ENCODE results near the gene NRP2.
A peak's percentile ranks its signal among the peaks of the same experiment; 100 is the strongest.

The NRP2 gene

GRCh38 chr2:205803500-205803899, 121.2 kb downstream of the NRP2 start:
- no peak for DNase-seq
- in situ Hi-C loops (cut with HindIII; ENCODE audit: low pct_ligation_motif_present, low pct_unique_long_range_greater_than_20kb, low sequenced_read_pairs): no loop called here

GRCh38 chr2:205805136-205805535, 122.8 kb downstream of the NRP2 start:
- in situ Hi-C loops (cut with HindIII; ENCODE audit: low pct_ligation_motif_present, low pct_unique_long_range_greater_than_20kb, low sequenced_read_pairs): no loop called here
- no peak for DNase-seq

GRCh38 chr2:205806143-205806905, 124.0 kb downstream of the NRP2 start:
- in situ Hi-C loops (cut with HindIII; ENCODE audit: low pct_ligation_motif_present, low pct_unique_long_range_greater_than_20kb, low sequenced_read_pairs): no loop called here
- DNase-seq: peak; percentile 82

GRCh38 chr2:205807229-205807628, 124.9 kb downstream of the NRP2 start:
- no peak for DNase-seq
- in situ Hi-C loops (cut with HindIII; ENCODE audit: low pct_ligation_motif_present, low pct_unique_long_range_greater_than_20kb, low sequenced_read_pairs): no loop called here

GRCh38 chr2:205807758-205808157, 125.5 kb downstream of the NRP2 start:
- in situ Hi-C loops (cut with HindIII; ENCODE audit: low pct_ligation_motif_present, low pct_unique_long_range_greater_than_20kb, low sequenced_read_pairs): no loop called here

GRCh38 chr2:205808486-205809121, 126.3 kb downstream of the NRP2 start:
- in situ Hi-C loops (cut with HindIII; ENCODE audit: low pct_ligation_motif_present, low pct_unique_long_range_greater_than_20kb, low sequenced_read_pairs): no loop called here
- no peak for DNase-seq

More at GRCh38 chr2:205807758-205808157, 125.5 kb downstream of the NRP2 start:
- DNase-seq: no peak

GRCh38 chr2:205811387-205811786, 129.1 kb downstream of the NRP2 start:
- DNase-seq: no peak

GRCh38 chr2:205814039-205814364, 131.7 kb downstream of the NRP2 start:
- in situ Hi-C loops (cut with HindIII; ENCODE audit: low pct_ligation_motif_present, low pct_unique_long_range_greater_than_20kb, low sequenced_read_pairs): no loop called here
- DNase-seq: no peak

More at GRCh38 chr2:205811387-205811786, 129.1 kb downstream of the NRP2 start:
- in situ Hi-C loops (cut with HindIII; ENCODE audit: low pct_ligation_motif_present, low pct_unique_long_range_greater_than_20kb, low sequenced_read_pairs): no loop called here

- in situ Hi-C loops (cut with HindIII; ENCODE audit: low pct_ligation_motif_present, low pct_unique_long_range_greater_than_20kb, low sequenced_read_pairs): no loop called here
- no peak for DNase-seq
Measured at GRCh38 chr2:205815673-205816072, 133.4 kb downstream of the NRP2 start.

GRCh38 chr2:205816268-205816667, 134.0 kb downstream of the NRP2 start:
- no peak for DNase-seq
- in situ Hi-C loops (cut with HindIII; ENCODE audit: low pct_ligation_motif_present, low pct_unique_long_range_greater_than_20kb, low sequenced_read_pairs): no loop called here

GRCh38 chr2:205822579-205822978, 140.3 kb downstream of the NRP2 start:
- in situ Hi-C loops (cut with HindIII; ENCODE audit: low pct_ligation_motif_present, low pct_unique_long_range_greater_than_20kb, low sequenced_read_pairs): no loop called here
- no peak for DNase-seq

- in situ Hi-C loops (cut with HindIII; ENCODE audit: low pct_ligation_motif_present, low pct_unique_long_range_greater_than_20kb, low sequenced_read_pairs): no loop called here
- no peak for DNase-seq
Measured at GRCh38 chr2:205827809-205828365, 145.6 kb downstream of the NRP2 start.

- in situ Hi-C loops (cut with HindIII; ENCODE audit: low pct_ligation_motif_present, low pct_unique_long_range_greater_than_20kb, low sequenced_read_pairs): no loop called here
- no peak for DNase-seq
Measured at GRCh38 chr2:205833864-205834263, 151.6 kb downstream of the NRP2 start.

- DNase-seq: no peak
- in situ Hi-C loops (cut with HindIII; ENCODE audit: low pct_ligation_motif_present, low pct_unique_long_range_greater_than_20kb, low sequenced_read_pairs): no loop called here
Measured at GRCh38 chr2:205834796-205835195, 152.5 kb downstream of the NRP2 start.

- DNase-seq: no peak
- in situ Hi-C loops (cut with HindIII; ENCODE audit: low pct_ligation_motif_present, low pct_unique_long_range_greater_than_20kb, low sequenced_read_pairs): no loop called here
Measured at GRCh38 chr2:205835251-205835791, 153.0 kb downstream of the NRP2 start.

GRCh38 chr2:205835923-205836322, 153.6 kb downstream of the NRP2 start:
- no peak for DNase-seq
- in situ Hi-C loops (cut with HindIII; ENCODE audit: low pct_ligation_motif_present, low pct_unique_long_range_greater_than_20kb, low sequenced_read_pairs): no loop called here

GRCh38 chr2:205836477-205837221, 154.3 kb downstream of the NRP2 start:
- in situ Hi-C loops (cut with HindIII; ENCODE audit: low pct_ligation_motif_present, low pct_unique_long_range_greater_than_20kb, low sequenced_read_pairs): no loop called here
- no peak for DNase-seq

- in situ Hi-C loops (cut with HindIII; ENCODE audit: low pct_ligation_motif_present, low pct_unique_long_range_greater_than_20kb, low sequenced_read_pairs): no loop called here
- no peak for DNase-seq
Measured at GRCh38 chr2:205837663-205838062, 155.4 kb downstream of the NRP2 start.

- no peak for DNase-seq
- in situ Hi-C loops (cut with HindIII; ENCODE audit: low pct_ligation_motif_present, low pct_unique_long_range_greater_than_20kb, low sequenced_read_pairs): no loop called here
Measured at GRCh38 chr2:205845446-205845845, 163.1 kb downstream of the NRP2 start.
